K562 (cell line): ENCODE data around the gene MED15. TPM values are rescaled to one million over a fixed set of nuclear protein-coding genes. Genes with fewer than 3 reads are reported as not detected.
A peak's percentile ranks its signal among the peaks of the same experiment; 100 is the strongest.

ENCODE experiments used
- CTBP1 ChIP-seq: fragments of 450-650 bp; IDR thresholded peaks from 2 replicates; pipeline ENCODE4 v1.6.1; 2016; ENCODE audit warnings: borderline replicate concordance
- ETV5 ChIP-seq: sonication (generic); formaldehyde crosslinking; IDR thresholded peaks from 2 replicates; pipeline ENCODE4 v1.4.0; 2020; ENCODE audit warnings: low read depth, mild to moderate bottlenecking, missing genetic modification reagents
- HCFC1 ChIP-seq: IDR thresholded peaks from 2 replicates; pipeline ENCODE4 v1.6.1; 2012; ENCODE audit warnings: low read depth, low read length, improper control_type of control experiment
- HDAC1 ChIP-seq, 2 experiments: fragments of 450-650 bp; IDR thresholded peaks; 2 replicates each; pipeline ENCODE4 v1.6.1; 2016 to 2017; ENCODE audit warnings: inconsistent platforms in 1 of 2, mild to moderate bottlenecking in 1 of 2, moderate library complexity in 1 of 2
- JUNB ChIP-seq: fragments of 450-650 bp; formaldehyde crosslinking; conservative IDR thresholded peaks from 2 replicates; pipeline ENCODE4 v1.4.0; 2020; ENCODE audit warnings: mild to moderate bottlenecking
- MED1 ChIP-seq: sonication (generic); formaldehyde crosslinking; IDR thresholded peaks from 2 replicates; pipeline ENCODE4 v1.8.1; 2023; ENCODE audit warnings: missing genetic modification reagents, borderline replicate concordance
- MYNN ChIP-seq, 2 experiments: sonication (generic); formaldehyde crosslinking in 1 of 2; IDR thresholded peaks; 2 replicates each; pipeline versions ENCODE4 v1.5.0 to v1.6.1; 2016 to 2020; ENCODE audit warnings: antibody characterized with exemption in 1 of 2, missing genetic modification reagents in 1 of 2
- WHSC1 ChIP-seq: IDR thresholded peaks from one replicate; pipeline ENCODE4 v1.6.1; 2012; ENCODE audit warnings: low read length, control low read depth, inconsistent platforms
- XRCC4 ChIP-seq: IDR thresholded peaks from one replicate; pipeline ENCODE4 v1.6.1; 2011; ENCODE audit not compliant: insufficient read depth, insufficient read length; ENCODE audit errors: extremely low read depth
- ZC3H4 ChIP-seq: sonication (generic); formaldehyde crosslinking; IDR thresholded peaks from 2 replicates; pipeline ENCODE4 v1.9.0; 2021; ENCODE audit warnings: missing genetic modification reagents, borderline replicate concordance
- ZNF12 ChIP-seq: sonication (generic); formaldehyde crosslinking; IDR thresholded peaks from 2 replicates; pipeline ENCODE4 v1.4.0; 2020; ENCODE audit warnings: mild to moderate bottlenecking, missing genetic modification reagents
- ZNF224 ChIP-seq: sonication (generic); formaldehyde crosslinking; IDR thresholded peaks from 2 replicates; pipeline ENCODE4 v1.8.0; 2022; ENCODE audit warnings: mild to moderate bottlenecking, missing genetic modification reagents
- ZNF41 ChIP-seq: fragments of 250-450 bp; sonication (Bioruptor Pico); conservative IDR thresholded peaks from 2 replicates; pipeline ENCODE4 v1.4.0; 2020; ENCODE audit warnings: mild to moderate bottlenecking
- polyA plus RNA-seq, 8 experiments: library from polyadenylated mRNA; depleted of rRNA in 4 of 8; stranded (reverse) in 5 of 8; unstranded in 3 of 8; fragments of >200 nt; fragmentation: Nextera tagmentation in 2 of 8; fragmentation: Illumina TruSeq in 1 of 8; extraction: Ambion mirVana in 2 of 8; extraction: Trizol in 1 of 8; gene quantifications; 2 replicates each; pipeline versions ENCODE4 v1.2.1 to v1.2.3, GENCODE V29; 2011 to 2014; ENCODE audit warnings: inconsistent platforms in 1 of 8, missing spikeins in 1 of 8
- total RNA-seq, 7 experiments: library from RNA; depleted of rRNA in 6 of 7; stranded (reverse); fragments of >200 nt in 6 of 7; fragmentation: Illumina TruSeq in 2 of 7; extraction: Trizol in 2 of 7; gene quantifications; 2 replicates each; pipeline versions ENCODE4 v1.2.1 to v1.2.3, GENCODE V29; 2011 to 2021; ENCODE audit warnings: low replicate concordance in 1 of 7
- TF ChIP-seq, protein P1 (sequence below): fragments of 250-450 bp; sonication (Bioruptor Pico); IDR thresholded peaks from 2 replicates; pipeline ENCODE4 v1.8.0; 2022; ENCODE audit warnings: moderate library complexity, mild to moderate bottlenecking, inconsistent platforms
- TF ChIP-seq, protein P2 (sequence below): fragments of 450-650 bp; formaldehyde crosslinking; IDR thresholded peaks from 2 replicates; pipeline ENCODE4 v1.4.0; 2020; ENCODE audit warnings: mild to moderate bottlenecking, moderate library complexity
- TF ChIP-seq, protein P3 (sequence below), 2 experiments: fragments of 250-450 bp in 1 of 2; fragments of 450-650 bp in 1 of 2; sonication (Bioruptor Pico) in 1 of 2; IDR thresholded peaks; 2 replicates each; pipeline versions ENCODE4 v1.6.1 to v1.8.0; 2016 to 2021; ENCODE audit warnings: mild to moderate bottlenecking in 2 of 2, moderate library complexity in 2 of 2, missing compliant biosample characterization in 1 of 2, missing genetic modification characterization in 1 of 2
- TF ChIP-seq, protein P4 (sequence below): fragments of 250-450 bp; sonication (Bioruptor Pico); IDR thresholded peaks from 2 replicates; pipeline ENCODE4 v1.4.0; 2020
- TF ChIP-seq, protein P5 (sequence below): sonication (generic); formaldehyde crosslinking; IDR thresholded peaks from 2 replicates; pipeline ENCODE4 v1.5.0; 2020; ENCODE audit warnings: missing genetic modification reagents
- TF ChIP-seq, protein P6 (sequence below): fragments of 450-650 bp; IDR thresholded peaks from one replicate; pipeline ENCODE4 v1.6.1; 2018; ENCODE audit warnings: mild to moderate bottlenecking, moderate library complexity; ENCODE audit not compliant: partially characterized antibody
- TF ChIP-seq, protein P7 (sequence below): fragments of 450-650 bp; IDR thresholded peaks from 2 replicates; pipeline ENCODE4 v1.6.1; 2016; ENCODE audit warnings: antibody characterized with exemption

The MED15 gene
- total and polyA plus RNA-seq, 9 of the 15 experiments (the other 6 are each of a cell fraction or from before 2014, with no cell fraction given) = 4.0 to 271 (median 60.1) TPM

DNA sequence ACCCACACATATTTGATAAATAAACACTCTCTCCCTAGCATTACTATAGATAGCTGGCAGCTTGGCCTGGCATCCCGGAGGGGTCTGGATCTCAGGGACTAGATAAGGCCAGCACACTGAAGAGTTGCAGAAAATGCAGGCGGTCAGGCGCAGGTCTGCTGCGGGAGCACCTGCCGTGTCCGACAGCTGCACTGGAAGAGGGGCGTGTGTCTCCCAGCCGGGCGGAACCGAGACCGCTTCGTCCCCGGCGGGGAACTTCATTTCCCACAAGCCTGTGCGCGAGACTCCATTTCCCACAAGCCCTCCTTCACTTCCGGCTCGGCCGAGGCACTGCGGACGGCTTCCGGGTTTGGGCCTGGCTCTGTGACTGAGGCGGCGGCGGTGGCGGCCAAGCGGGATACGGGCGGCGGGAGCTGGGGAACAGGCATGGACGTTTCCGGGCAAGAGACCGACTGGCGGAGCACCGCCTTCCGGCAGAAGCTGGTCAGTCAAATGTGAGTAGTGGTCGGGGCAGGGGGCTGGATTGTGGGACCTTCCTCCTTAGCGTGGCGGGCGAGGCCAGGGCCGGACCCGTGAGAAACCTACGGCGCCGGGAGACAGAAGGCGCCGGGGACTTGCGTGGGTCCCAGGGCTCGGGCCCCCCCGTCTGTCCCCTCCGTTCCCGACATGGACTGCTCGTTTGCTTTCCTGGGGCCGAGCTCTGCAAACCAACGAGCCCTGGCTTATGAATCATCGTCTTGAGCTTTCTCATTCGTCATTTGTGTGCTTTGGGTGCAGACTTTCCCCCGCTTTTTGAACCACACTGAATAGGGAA lies at the start of gene MED15 (continued):
- TF ChIP-seq, protein P1, sequence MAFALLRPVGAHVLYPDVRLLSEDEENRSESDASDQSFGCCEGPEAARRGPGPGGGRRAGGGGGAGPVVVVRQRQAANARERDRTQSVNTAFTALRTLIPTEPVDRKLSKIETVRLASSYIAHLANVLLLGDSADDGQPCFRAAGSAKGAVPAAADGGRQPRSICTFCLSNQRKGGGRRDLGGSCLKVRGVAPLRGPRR (CRISPR knock-in tag) = no peak
- no peak for TF ChIP-seq XRCC4
- no peak for TF ChIP-seq ZNF41
- no peak for TF ChIP-seq ZNF12 (CRISPR knock-in tag)
- TF ChIP-seq HDAC1 (IDR thresholded peaks at IDR 0.05) = no peak
- no peak for TF ChIP-seq ETV5 (CRISPR knock-in tag)
- TF ChIP-seq, protein P2, sequence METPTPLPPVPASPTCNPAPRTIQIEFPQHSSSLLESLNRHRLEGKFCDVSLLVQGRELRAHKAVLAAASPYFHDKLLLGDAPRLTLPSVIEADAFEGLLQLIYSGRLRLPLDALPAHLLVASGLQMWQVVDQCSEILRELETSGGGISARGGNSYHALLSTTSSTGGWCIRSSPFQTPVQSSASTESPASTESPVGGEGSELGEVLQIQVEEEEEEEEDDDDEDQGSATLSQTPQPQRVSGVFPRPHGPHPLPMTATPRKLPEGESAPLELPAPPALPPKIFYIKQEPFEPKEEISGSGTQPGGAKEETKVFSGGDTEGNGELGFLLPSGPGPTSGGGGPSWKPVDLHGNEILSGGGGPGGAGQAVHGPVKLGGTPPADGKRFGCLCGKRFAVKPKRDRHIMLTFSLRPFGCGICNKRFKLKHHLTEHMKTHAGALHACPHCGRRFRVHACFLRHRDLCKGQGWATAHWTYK = no peak
- TF ChIP-seq, protein P3, sequence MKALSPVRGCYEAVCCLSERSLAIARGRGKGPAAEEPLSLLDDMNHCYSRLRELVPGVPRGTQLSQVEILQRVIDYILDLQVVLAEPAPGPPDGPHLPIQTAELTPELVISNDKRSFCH (CRISPR knock-in tag; IDR thresholded peaks at IDR 0.05) = no peak; the same call in 1 of the 2 replicates
- TF ChIP-seq, protein P3 (tag; IDR thresholded peaks at IDR 0.05) = no peak
- TF ChIP-seq, protein P4, sequence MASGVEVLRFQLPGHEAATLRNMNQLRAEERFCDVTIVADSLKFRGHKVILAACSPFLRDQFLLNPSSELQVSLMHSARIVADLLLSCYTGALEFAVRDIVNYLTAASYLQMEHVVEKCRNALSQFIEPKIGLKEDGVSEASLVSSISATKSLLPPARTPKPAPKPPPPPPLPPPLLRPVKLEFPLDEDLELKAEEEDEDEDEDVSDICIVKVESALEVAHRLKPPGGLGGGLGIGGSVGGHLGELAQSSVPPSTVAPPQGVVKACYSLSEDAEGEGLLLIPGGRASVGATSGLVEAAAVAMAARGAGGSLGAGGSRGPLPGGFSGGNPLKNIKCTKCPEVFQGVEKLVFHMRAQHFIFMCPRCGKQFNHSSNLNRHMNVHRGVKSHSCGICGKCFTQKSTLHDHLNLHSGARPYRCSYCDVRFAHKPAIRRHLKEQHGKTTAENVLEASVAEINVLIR (CRISPR knock-in tag) = no peak
- TF ChIP-seq WHSC1 = peak; percentile 36
- TF ChIP-seq, protein P5, sequence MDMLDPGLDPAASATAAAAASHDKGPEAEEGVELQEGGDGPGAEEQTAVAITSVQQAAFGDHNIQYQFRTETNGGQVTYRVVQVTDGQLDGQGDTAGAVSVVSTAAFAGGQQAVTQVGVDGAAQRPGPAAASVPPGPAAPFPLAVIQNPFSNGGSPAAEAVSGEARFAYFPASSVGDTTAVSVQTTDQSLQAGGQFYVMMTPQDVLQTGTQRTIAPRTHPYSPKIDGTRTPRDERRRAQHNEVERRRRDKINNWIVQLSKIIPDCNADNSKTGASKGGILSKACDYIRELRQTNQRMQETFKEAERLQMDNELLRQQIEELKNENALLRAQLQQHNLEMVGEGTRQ (CRISPR knock-in tag) = no peak
- TF ChIP-seq HCFC1 = peak; percentile 100
- TF ChIP-seq CTBP1 = no peak
- no peak for TF ChIP-seq MYNN (IDR thresholded peaks at IDR 0.05)
- TF ChIP-seq MYNN (CRISPR knock-in tag; IDR thresholded peaks at IDR 0.05) = no peak
- TF ChIP-seq, protein P6, sequence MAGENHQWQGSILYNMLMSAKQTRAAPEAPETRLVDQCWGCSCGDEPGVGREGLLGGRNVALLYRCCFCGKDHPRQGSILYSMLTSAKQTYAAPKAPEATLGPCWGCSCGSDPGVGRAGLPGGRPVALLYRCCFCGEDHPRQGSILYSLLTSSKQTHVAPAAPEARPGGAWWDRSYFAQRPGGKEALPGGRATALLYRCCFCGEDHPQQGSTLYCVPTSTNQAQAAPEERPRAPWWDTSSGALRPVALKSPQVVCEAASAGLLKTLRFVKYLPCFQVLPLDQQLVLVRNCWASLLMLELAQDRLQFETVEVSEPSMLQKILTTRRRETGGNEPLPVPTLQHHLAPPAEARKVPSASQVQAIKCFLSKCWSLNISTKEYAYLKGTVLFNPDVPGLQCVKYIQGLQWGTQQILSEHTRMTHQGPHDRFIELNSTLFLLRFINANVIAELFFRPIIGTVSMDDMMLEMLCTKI = no peak
- TF ChIP-seq ZC3H4 (CRISPR knock-in tag) = no peak
- no peak for TF ChIP-seq MED1 (CRISPR knock-in tag)
- TF ChIP-seq, protein P7, sequence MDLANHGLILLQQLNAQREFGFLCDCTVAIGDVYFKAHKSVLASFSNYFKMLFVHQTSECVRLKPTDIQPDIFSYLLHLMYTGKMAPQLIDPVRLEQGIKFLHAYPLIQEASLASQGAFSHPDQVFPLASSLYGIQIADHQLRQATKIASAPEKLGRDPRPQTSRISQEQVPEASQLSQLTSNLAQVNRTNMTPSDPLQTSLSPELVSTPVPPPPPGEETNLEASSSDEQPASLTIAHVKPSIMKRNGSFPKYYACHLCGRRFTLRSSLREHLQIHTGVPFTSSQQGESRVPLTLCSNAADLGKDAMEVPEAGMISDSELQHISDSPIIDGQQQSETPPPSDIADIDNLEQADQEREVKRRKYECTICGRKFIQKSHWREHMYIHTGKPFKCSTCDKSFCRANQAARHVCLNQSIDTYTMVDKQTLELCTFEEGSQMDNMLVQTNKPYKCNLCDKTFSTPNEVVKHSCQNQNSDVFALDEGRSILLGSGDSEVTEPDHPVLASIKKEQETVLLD = no peak
- no peak for TF ChIP-seq JUNB (CRISPR knock-in tag)
- peak; percentile 98 for TF ChIP-seq ZNF224 (CRISPR knock-in tag)
